ENCODE data around the gene ABHD12B.
A peak's percentile ranks its signal among the peaks of the same experiment; 100 is the strongest.
"Not testable (repeated sequence)": the region's sequence is repeated elsewhere in the genome, so short reads cannot be mapped to it uniquely, and the experiment has no call there.

The ABHD12B gene

GRCh38 chr14:50896421-50896820 is 24.6 kb downstream of the ABHD12B start:
- not testable (repeated sequence) for DNase-seq (ENCODE audit: low read depth in 2 of 2)

- DNase-seq (ENCODE audit: low read depth in 2 of 2): not testable (repeated sequence)
Observed at GRCh38 chr14:50897005-50897404, 25.2 kb downstream of the ABHD12B start.

- DNase-seq (ENCODE audit: low read depth in 2 of 2): no peak
Observed at GRCh38 chr14:50897658-50898175, 25.9 kb downstream of the ABHD12B start.

- DNase-seq (ENCODE audit: low read depth in 2 of 2): no peak
Observed at GRCh38 chr14:50901361-50901760, 29.5 kb downstream of the ABHD12B start.

- DNase-seq (ENCODE audit: low read depth in 2 of 2): no peak
Observed at GRCh38 chr14:50904719-50905118, 32.9 kb downstream of the ABHD12B start.

GRCh38 chr14:50906326-50907065 is 34.6 kb downstream of the ABHD12B start:
- no peak for DNase-seq (ENCODE audit: low read depth in 2 of 2)

GRCh38 chr14:50910495-50911420 is 38.9 kb downstream of the ABHD12B start:
- DNase-seq (ENCODE audit: low read depth in 2 of 2): no peak

GRCh38 chr14:50917449-50917848 is 45.6 kb downstream of the ABHD12B start:
- DNase-seq (ENCODE audit: low read depth in 2 of 2): no peak

- DNase-seq (ENCODE audit: low read depth in 2 of 2): not testable (repeated sequence)
Observed at GRCh38 chr14:50919524-50919923, 47.7 kb downstream of the ABHD12B start.

- DNase-seq (ENCODE audit: low read depth in 2 of 2): peak; percentile 79 to 80
Observed at GRCh38 chr14:50920482-50921230, 48.8 kb downstream of the ABHD12B start.

- DNase-seq (ENCODE audit: low read depth in 2 of 2): no peak
Observed at GRCh38 chr14:50922803-50923202, 51.0 kb downstream of the ABHD12B start.

- DNase-seq (ENCODE audit: low read depth in 2 of 2): no peak
Observed at GRCh38 chr14:50924236-50924635, 52.4 kb downstream of the ABHD12B start.

GRCh38 chr14:50924843-50925242 is 53.0 kb downstream of the ABHD12B start:
- no peak for DNase-seq (ENCODE audit: low read depth in 2 of 2)

GRCh38 chr14:50926851-50927386 is 55.1 kb downstream of the ABHD12B start:
- no peak for DNase-seq (ENCODE audit: low read depth in 2 of 2)

GRCh38 chr14:50928002-50928635 is 56.3 kb downstream of the ABHD12B start:
- DNase-seq (ENCODE audit: low read depth in 2 of 2): peak; percentile 20 to 30

GRCh38 chr14:50929506-50929905 is 57.7 kb downstream of the ABHD12B start:
- no peak for DNase-seq (ENCODE audit: low read depth in 2 of 2)

- DNase-seq (ENCODE audit: low read depth in 2 of 2): no peak
Observed at GRCh38 chr14:50931559-50931958, 59.7 kb downstream of the ABHD12B start.

GRCh38 chr14:50932156-50932555 is 60.3 kb downstream of the ABHD12B start:
- DNase-seq (ENCODE audit: low read depth in 2 of 2): no peak

- no peak for DNase-seq (ENCODE audit: low read depth in 2 of 2)
Observed at GRCh38 chr14:50932592-50933495, 61.0 kb downstream of the ABHD12B start.

Data from fibroblast of skin of left biceps (primary cell).